HepG2 (cell line): ENCODE data around the gene SPTB.

ENCODE experiments used
- POLR2AphosphoS5 ChIP-seq: IDR thresholded peaks from 2 replicates; pipeline ENCODE4 v1.6.1; 2012; ENCODE audit warnings: low read depth, low read length
- ZNF644 ChIP-seq: IDR thresholded peaks from 2 replicates; pipeline ENCODE4 v1.6.1; 2016; ENCODE audit warnings: low read depth
- TF ChIP-seq, protein P1 (sequence below): sonication (generic); formaldehyde crosslinking; IDR thresholded peaks from 2 replicates; pipeline ENCODE4 v1.5.0; 2020; ENCODE audit warnings: mild to moderate bottlenecking, missing genetic modification reagents, moderate library complexity

DNA sequence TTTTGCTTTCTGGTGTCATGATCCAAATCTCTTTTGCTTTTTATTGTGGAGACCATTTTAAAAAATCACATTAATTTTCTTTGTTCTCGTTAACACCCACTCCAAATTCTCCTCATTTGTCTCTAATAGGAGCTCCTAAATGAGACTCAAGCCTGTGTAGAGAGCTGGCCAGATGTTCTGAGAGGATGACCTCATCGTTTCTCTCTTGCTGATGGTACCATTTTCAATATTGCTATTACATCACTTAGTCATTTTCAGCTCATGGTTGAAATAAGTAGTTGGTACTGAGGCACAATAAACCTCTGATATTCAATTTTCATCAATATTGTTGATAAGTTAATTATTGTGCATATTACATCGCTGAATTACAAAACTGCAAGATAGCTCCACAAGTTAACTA lies 31.5 kb downstream of the SPTB start:
- TF ChIP-seq POLR2AphosphoS5 (no peak), ZNF644 (CRISPR knock-in tag) (no peak)
- TF ChIP-seq, protein P1, sequence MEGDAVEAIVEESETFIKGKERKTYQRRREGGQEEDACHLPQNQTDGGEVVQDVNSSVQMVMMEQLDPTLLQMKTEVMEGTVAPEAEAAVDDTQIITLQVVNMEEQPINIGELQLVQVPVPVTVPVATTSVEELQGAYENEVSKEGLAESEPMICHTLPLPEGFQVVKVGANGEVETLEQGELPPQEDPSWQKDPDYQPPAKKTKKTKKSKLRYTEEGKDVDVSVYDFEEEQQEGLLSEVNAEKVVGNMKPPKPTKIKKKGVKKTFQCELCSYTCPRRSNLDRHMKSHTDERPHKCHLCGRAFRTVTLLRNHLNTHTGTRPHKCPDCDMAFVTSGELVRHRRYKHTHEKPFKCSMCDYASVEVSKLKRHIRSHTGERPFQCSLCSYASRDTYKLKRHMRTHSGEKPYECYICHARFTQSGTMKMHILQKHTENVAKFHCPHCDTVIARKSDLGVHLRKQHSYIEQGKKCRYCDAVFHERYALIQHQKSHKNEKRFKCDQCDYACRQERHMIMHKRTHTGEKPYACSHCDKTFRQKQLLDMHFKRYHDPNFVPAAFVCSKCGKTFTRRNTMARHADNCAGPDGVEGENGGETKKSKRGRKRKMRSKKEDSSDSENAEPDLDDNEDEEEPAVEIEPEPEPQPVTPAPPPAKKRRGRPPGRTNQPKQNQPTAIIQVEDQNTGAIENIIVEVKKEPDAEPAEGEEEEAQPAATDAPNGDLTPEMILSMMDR, result no peak
